Activated CD4-positive, alpha-beta T cell treated with anti-CD3 and anti-CD28 coated beads, Interleukin-10, Interleukin-2, amounts not matched to agents 100 ng/mL and 50 ng/mL, durations not matched to agents 16 hours and 8 hours (primary cell): ENCODE results near the gene EZR.

Source experiments
- DNase-seq: peaks from one replicate; pipeline ENCODE4 v3.0.0-alpha.2; 2020

Gene EZR

GRCh38 chr6:158819213-158819976 is at the start of gene EZR:
TSS of gene EZR (minus strand) at chr6:158819368. CDS start at chr6:158818093, 1,275 bp downstream.
- peak; percentile 92 for DNase-seq

DNA sequence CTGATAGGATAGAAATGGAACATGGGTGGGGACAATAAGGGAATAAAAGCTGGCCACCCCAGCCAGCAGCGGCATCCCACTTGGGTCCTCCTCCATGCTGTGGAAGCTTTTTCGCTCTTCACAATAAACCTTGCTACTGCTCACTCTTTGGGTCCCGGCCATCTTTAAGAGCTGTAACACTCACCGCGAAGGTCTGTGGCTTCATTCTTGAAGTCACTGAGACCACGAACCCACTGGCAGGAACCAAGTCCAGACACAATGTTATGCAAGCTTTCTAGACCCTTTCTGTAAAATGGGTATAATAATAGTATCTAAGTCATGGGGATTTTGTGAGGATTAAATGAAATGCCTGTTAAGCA is 48.9 kb upstream of the EZR start:
- no peak for DNase-seq

DNA sequence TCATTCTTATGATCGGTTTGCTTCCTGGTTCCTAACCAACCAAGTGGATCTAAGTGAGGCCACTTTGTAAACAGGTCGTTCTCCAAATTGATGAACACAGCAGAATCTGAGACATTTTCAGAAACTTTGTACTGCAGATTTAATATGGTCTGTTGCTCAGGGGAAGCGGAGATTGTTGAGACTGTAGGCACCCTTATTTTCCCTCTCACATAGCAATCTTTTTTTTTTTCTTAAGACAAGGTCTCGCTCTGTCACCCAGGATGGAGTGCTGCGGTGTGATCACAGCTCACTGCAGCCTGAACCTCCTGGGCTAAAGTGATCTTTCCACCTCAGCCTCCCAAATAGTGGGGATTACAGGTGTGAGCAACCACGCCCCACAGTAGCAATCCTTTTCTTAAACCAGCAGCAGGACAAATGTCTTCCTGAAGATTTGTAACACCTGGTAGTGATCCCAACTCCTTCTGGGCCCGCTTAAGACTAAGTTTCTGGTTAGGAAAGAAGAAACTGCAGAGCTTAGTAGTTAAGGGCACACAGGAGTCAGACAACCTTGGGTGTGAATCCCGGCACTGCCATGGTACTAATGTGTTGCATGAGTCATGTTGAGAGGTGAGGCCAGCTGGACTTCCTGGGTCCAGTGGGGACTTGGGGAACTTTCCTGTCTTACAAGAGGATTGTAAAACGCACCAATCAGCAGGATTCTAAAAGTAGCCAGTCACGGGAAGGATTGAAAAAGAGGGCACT is 48.4 kb upstream of the EZR start:
- DNase-seq: no peak

- no peak for DNase-seq
These were observed 46.6 kb upstream of the EZR start for GRCh38 chr6:158865769-158866168.

GRCh38 chr6:158863646-158864045 is 44.5 kb upstream of the EZR start:
- no peak for DNase-seq

DNA sequence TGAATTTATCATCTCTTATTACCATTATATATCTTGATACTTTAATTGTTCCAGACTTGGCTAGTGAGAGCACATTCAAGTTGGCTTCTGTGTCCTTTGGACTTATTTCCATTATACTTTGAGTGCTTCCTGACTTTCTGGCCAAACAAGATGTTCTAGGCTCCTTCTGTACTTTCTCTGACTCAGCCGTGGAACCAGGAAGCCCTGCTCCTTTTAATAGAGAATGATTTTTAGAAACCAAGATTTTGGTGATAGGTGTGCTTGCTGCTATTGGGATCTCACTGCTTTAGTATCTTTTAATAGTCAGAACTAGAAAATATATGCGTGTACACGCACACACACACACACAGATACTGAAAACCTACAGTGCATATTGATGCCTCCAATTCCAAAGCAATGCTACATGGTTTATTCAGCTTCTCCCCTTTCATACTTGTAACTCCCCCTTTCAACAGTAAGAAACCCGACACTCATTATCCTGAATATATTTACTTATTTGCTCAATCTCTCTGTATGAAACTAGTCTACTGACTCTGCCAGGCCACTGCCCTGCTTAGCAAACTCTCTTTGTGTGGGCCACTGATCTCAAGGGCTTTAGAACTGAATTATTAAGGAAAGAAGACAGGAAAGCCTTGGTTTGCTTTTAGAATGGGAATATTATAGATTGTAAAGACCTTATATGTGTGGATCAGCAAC is 42.7 kb upstream of the EZR start:
- no peak for DNase-seq

DNA sequence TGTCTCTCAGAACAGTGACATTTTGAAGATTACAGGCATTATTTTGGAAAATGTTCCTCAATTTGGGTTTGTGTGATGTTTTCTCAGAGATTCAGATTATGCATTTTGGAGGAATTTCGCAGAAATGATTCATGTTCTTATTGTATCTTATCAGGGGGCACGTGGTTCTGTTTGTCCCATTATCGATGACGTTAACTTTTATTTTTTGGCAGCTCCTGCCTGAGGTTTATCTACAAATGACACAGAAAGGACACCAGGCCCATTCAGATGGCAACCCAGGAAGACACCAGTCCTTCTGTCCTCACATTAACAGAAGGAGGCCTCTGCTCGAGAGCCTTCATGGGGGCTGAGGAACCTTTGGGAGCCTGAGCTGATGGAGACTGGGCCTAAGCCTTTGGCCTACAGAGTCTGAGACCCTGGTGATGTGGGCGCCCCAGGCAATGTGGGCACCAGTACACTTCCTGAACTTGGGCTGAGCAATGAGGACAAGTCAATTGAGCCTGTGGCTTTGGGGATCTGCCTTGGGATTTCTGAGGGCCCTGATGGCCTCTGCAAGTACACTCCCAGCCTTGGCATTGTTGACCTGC is 41.2 kb upstream of the EZR start:
- DNase-seq: no peak

GRCh38 chr6:158856261-158856660 is 37.1 kb upstream of the EZR start:
- DNase-seq: no peak

- DNase-seq: peak; percentile 57
These were observed 35.3 kb upstream of the EZR start for GRCh38 chr6:158854214-158855101.

GRCh38 chr6:158853880-158854213 is 34.7 kb upstream of the EZR start:
- DNase-seq: no peak

GRCh38 chr6:158853072-158853879 is 34.1 kb upstream of the EZR start:
- peak; percentile 90 for DNase-seq

GRCh38 chr6:158852312-158853071 is 33.3 kb upstream of the EZR start:
- no peak for DNase-seq

- DNase-seq: peak; percentile 27
These were observed 31.6 kb upstream of the EZR start for GRCh38 chr6:158850807-158851115.

- DNase-seq: peak; percentile 87
These were observed 31.0 kb upstream of the EZR start for GRCh38 chr6:158849899-158850806.

DNA sequence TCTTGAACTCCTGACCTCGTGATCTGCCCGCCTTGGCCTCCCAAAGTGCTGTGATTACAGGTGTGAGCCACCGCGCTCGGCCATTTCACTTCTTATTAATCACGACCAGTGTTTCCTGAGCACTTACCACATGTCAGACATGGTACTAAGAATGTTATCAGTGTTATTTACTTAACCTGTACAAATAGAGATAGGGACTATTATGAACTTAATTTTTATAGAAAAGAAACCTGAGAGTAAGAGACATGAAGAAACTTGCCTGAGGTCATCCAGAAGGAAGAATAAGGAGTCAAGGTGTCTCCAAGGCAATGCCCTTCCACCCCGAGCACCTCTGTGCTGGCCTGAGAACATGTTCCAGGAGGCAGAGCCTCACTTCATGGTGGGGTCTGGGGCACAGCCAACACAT is 29.3 kb upstream of the EZR start:
- DNase-seq: no peak

DNA sequence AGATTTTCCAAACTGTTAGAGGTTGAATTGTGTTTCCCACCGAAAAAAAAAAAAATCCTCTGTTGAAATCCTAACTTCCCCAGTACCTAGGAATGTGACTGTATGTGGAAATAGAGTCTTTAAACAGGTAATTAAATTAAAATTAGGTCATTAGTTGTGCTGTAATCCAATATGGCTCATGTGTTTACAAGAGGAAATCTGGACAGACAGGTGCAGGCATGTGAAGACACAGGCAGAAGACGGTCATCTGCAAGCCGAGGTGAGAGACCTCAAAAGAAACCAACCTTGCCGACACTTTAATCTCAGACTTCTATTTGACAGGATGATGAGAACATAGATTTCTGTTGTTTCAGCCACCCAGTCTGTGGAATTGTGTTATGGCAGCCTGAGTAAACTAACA is 28.6 kb upstream of the EZR start:
- no peak for DNase-seq

DNA sequence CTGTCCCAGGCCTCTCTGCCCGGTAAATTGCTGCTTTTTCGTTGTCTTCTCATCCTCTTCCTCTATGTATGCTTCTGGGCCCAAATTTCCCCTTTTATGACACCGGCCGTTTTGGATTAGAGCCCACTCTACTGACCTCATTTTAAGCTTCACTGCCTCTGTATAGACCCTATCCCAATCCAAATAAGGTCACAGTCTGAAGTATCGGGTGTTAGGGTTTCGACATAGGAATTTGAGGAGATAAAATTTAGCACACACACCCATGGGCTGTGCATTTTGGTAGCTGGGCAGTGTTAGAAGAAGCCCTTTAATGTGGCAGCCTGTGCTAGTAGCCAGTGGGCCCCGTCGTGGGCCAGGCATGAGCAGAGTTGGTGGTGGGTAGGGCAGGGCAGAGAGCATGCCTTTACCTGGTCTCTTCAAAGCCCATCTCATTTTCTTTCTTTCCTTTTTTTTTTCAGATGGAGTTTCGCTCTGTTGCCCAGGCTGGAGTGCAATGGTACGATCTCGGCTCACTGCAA is 27.9 kb upstream of the EZR start:
- DNase-seq: no peak

DNA sequence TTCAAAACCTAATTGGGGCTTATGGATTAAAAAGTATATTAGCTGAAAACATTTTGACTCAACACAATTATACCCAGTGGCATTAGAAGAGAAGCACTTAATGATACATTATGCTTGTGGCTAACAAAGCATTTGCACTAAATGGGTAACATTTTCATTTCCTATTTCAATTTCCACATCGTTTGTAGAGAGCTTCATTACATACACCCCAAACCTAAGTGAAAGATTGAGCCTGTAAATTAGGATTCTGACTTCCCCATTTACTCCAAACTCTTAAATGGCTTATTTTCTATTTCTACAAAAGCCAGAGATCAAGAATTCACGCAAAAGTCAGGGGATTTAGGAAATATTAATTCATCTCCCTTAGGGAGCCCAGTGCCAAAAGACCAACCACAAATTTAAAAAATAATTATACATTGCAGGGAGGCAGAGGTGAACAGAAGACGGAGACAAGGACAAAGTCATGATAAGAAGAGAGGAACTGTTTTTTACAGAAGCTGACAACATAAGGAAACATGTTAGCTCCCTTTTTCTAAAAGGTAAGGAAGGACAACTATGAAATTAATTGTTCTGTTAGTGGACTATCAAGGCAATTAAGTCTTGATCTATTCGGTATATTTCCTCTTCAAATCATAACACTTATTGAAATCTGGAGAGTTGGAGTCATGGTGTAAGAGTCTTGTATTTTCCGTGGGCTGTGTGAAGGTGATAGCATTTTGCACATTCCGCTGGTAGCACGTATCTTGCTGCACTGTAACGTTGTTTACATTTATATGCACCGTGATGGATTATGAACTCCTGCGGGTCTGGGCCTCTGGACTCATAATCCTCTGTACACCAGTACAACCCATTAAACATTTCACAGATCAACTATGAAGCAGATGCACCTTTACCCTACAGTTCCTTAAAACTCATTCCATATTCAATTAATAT is 24.8 kb upstream of the EZR start:
- DNase-seq: no peak

DNA sequence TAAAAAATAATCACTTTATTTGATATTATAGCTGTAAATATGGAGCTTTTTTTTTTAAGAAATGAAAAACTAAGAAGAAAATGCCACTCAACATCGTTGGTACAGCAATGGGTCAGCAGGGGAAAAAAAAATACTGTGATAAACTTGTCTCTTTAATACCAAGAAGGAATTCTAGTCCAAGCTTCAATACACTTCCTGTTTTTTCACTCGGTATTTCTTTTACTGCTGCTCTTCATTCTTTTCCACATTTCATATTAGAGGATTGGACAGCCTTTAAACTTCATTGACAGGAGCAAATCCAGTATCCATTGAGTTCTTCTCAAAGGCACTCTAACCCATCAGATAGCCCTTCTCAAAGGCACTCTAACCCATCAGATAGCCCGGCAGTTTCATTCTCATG is 22.2 kb upstream of the EZR start:
- DNase-seq: no peak
